AG04449 (cell line): ENCODE measurements around the gene MARVELD1.

Source experiments
- CTCF ChIA-PET: fragments of 350-600 bp; formaldehyde crosslinking; extraction: SDS; loops from one replicate; lab custom pipeline; 2021; ENCODE audit warnings: antibody characterized with exemption; lab: Yijun Ruan, JAX
- POLR2A ChIA-PET: fragments of 400-600, 350-600 bp; formaldehyde crosslinking; extraction: SDS; loops from one replicate; lab custom pipeline; 2020; ENCODE audit warnings: antibody characterized with exemption, inconsistent platforms; lab: Yijun Ruan, JAX
- DNase-seq: peaks from one replicate; pipeline ENCODE4 v3.0.0-alpha.2; 2010; ENCODE audit warnings: low read depth, low spot score
- H3K4me3 ChIP-seq: 2 replicates; pipeline ENCODE4 v1.5.1; 2011; ENCODE audit warnings: low read depth, mild to moderate bottlenecking, control low read depth, low read length
- TF ChIP-seq, protein P1 (sequence below): IDR thresholded peaks from one replicate; pipeline ENCODE4 v1.5.1; 2011; ENCODE audit warnings: mild to moderate bottlenecking, moderate library complexity, low read length, control low read depth, inconsistent platforms; ENCODE audit not compliant: insufficient read depth; ENCODE audit errors: missing control alignments

Gene MARVELD1

DNA sequence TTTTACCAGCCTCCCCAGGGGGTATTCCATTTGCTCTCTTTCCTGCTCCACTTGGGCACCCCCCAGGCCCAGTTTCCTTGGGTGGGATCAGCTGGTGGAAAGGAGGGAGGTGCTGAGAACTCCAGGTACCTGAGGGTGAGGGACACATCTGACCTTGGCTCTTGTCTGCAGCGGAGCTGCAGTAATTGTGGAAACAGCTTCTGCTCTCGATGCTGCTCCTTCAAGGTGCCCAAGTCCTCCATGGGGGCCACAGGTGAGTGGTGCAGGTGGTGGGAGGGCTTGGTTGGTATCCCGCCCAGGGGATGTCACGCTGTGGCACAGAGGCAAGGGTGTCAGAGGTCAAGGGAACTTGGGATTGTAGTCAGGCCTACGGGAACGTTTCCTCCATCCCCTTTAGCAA is 43.9 kb downstream of the MARVELD1 start:
- ChIA-PET POLR2A (no interaction called here), CTCF (interaction anchor here (1.2 to 7.8 kb wide), 4 partner anchors 10 to 284 kb away, joined by 3 to 67 read pairs (median 6); no protein-coding TSS in a partner anchor)
- H3K4me3 ChIP-seq: no peak overlapping the region

DNA sequence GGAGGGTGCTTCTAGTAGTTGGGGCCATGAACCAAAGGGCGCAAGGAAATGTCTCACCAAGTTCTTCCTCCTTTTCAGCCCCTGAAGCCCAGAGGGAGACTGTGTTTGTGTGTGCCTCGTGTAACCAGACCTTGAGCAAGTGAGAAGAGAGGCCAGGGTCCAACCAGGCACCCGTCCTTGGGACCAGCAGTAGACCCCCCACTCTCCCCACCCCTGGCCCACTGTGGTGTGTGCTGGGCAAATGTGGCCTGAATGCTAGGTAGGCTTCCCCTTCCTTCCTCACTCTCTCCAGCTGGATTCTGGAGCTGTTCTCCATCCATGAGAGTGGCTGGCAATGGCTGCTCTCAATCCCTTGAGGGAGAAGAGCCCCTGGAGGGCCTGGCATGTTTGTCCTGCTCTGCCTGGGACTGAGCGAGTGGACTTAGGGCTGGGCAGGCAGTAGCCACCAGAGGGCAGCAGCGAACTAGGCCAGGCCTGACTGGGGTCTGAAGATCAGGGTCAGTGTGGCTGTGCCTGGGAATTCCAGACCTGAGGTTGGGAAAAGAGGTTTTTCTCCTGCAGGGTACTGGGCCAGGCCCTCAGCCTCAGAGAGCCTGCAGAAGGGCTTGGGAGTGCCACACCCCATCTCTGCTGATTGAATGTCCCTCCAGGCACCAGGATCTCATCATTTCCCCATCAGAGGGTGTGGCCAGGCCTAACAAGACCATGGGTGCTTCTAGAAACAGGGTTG is 45.8 kb downstream of the MARVELD1 start:
- ChIA-PET POLR2A (no interaction called here), CTCF (interaction anchor here (0.6 to 7.8 kb wide), 20 partner anchors 8 to 687 kb away, joined by 3 to 67 read pairs (median 4); partner anchors contain the start of genes AVPI1 and ZFYVE27)
- no peak for DNase-seq
- TF ChIP-seq, protein P1, sequence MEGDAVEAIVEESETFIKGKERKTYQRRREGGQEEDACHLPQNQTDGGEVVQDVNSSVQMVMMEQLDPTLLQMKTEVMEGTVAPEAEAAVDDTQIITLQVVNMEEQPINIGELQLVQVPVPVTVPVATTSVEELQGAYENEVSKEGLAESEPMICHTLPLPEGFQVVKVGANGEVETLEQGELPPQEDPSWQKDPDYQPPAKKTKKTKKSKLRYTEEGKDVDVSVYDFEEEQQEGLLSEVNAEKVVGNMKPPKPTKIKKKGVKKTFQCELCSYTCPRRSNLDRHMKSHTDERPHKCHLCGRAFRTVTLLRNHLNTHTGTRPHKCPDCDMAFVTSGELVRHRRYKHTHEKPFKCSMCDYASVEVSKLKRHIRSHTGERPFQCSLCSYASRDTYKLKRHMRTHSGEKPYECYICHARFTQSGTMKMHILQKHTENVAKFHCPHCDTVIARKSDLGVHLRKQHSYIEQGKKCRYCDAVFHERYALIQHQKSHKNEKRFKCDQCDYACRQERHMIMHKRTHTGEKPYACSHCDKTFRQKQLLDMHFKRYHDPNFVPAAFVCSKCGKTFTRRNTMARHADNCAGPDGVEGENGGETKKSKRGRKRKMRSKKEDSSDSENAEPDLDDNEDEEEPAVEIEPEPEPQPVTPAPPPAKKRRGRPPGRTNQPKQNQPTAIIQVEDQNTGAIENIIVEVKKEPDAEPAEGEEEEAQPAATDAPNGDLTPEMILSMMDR: peak; percentile 96
- H3K4me3 ChIP-seq: no peak overlapping the region

More for the DNA sequence above, 43.9 kb downstream of the MARVELD1 start:
- TF ChIP-seq, protein P1: no peak
- no peak for DNase-seq

DNA sequence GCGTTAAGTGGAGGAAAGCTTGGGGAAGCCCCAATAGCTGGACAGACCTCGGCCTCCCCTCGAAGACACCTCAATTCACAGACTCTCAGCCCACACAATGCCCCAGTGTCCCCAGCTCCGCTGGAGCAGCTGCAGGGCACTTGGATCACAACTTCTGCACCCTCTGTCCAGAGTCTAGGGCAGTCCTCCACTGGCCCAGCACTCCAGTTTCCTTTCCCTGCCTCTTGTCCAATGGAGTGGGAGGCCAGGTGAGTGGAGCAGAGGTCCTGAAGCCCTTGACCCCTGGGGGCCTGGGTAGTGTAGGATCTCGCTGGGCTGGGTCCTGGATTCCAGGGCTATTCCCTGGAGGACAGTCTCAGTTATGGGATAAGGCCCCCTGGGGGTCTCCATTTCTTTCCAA is 46.4 kb downstream of the MARVELD1 start:
- no peak overlapping the region for H3K4me3 ChIP-seq
- TF ChIP-seq, protein P1: no peak
- CTCF ChIA-PET: interaction anchor here (0.7 to 7.8 kb wide), 17 partner anchors 8 to 686 kb away, joined by 3 to 67 read pairs (median 4); partner anchors contain the start of gene ZFYVE27
- DNase-seq: no peak
- POLR2A ChIA-PET: no interaction called here

DNA sequence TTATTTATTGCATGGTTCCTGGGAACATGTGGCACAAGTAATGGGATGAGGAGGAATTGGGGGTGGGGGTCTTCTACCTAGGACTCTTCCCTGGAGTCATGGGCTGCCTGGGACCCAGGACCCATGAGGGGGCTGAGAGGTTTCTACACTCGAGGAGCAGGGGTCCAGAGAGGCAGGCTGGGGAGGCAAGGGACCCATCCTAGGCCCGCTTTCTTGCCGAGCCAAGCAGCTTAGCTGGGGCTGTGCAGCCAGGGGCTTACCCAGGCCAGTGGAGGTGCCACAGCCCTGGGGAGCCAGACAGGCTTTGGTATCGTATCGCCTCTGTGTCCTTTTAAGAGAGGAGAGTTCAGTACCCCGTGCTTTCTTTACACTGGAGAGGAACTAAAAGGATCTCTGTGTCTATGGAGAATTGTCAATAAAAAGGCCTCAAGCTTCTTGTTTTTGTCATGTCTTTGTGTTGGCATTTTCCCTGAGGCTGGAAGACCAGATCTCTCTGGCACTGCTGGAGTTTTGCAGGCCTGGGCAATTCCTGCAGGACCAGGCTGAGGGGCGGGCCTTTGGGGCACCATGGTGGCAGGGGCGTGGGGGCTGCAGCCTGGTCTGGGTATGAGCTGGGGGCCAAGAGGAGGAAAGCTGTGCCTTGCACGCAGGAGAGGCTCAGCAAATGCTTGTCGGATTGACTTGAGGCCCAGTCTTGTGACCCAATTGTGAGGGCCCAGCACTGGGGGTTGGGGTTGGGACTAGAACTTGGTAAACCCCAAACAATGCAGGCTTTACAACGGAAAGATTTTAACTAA is 47.1 kb downstream of the MARVELD1 start:
- ChIA-PET CTCF (interaction anchor here (0.7 to 7.8 kb wide), 16 partner anchors 8 to 686 kb away, joined by 3 to 67 read pairs (median 4); partner anchors contain the start of genes SFRP5 and ZFYVE27), POLR2A (no interaction called here)
- no peak for DNase-seq
- no peak overlapping the region for H3K4me3 ChIP-seq
- TF ChIP-seq, protein P1: no peak

DNA sequence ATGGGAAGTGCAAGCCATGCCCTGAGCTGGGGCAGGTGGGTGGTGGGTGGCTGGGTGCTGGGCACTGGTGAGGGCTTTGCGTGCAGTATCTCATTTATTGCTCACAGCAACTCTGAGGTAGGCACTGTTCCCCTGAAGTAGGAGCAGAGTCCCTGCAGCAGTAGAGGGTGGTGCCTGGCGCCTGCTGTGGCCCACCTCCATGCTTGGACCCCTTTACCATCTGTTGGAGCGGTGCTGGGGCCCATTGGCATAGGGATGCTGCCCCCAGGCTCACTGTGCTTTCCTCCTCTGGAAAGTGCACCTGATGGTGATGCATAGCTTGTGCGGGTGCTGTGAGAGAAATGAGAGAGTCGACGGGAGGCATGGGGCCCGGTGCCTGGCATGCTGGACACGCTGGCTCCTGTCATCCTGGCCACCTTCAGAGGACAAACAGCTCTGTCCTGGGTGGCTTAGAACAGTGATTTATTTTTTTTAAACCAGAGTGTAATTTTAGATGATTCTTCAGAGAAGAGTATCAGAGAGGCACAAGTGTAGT is 47.9 kb downstream of the MARVELD1 start:
- no peak for DNase-seq
- POLR2A ChIA-PET: no interaction called here
- no peak overlapping the region for H3K4me3 ChIP-seq
- CTCF ChIA-PET: interaction anchor here (1.1 to 7.8 kb wide), 6 partner anchors 10 to 281 kb away, joined by 3 to 67 read pairs (median 9); partner anchors contain the start of gene SFRP5
- TF ChIP-seq, protein P1: no peak

DNA sequence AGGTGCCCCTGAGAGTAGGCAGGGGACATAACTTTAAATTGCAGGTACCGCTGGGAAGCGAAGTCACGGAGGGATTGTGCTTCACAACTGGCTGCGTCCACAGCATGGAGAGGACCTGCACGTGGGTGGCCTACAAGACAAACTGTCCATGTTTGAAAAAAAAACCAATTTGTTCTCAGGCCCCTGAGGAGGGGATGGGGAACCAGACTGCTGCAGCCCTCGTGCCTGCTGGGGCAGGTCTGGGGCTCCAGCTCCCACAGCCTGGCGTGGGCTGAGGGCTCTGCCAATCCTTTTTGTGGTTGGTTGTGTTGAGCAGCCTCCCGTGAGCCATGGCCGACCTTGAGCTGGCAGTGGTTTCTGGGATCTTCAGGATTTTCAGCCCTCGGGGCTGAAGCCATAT is 48.5 kb downstream of the MARVELD1 start:
- DNase-seq: no peak
- ChIA-PET POLR2A (no interaction called here), CTCF (interaction anchor here (1.1 to 7.8 kb wide), 6 partner anchors 10 to 280 kb away, joined by 3 to 67 read pairs (median 8); partner anchors contain the start of gene SFRP5)
- TF ChIP-seq, protein P1: no peak
- H3K4me3 ChIP-seq: no peak overlapping the region
